GM03348 (cell line): Measurements from ENCODE around the gene HPSE2.
A peak's percentile ranks its signal among the peaks of the same experiment; 100 is the strongest.

Experiments
- DNase-seq: peaks from one replicate; pipeline ENCODE4 v3.0.0; 2012; ENCODE audit warnings: low spot score

HPSE2 gene

DNA sequence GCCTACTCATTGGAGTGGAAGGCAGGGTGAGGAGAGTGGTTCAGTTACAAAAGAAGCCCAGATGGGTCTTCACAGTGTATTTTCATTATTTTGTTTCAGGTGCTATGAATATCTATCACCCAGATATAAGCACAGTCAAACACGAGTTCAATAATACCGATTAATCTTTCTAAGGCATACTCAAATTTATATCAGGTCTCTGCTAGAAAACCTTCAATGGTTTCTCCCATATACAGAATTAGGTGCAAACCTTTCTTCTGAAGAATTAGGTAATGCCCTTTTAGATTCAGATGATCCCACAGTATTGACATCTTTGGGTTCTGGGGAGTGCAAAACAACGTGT lies 774.2 kb downstream of the HPSE2 start:
- no peak for DNase-seq

DNA sequence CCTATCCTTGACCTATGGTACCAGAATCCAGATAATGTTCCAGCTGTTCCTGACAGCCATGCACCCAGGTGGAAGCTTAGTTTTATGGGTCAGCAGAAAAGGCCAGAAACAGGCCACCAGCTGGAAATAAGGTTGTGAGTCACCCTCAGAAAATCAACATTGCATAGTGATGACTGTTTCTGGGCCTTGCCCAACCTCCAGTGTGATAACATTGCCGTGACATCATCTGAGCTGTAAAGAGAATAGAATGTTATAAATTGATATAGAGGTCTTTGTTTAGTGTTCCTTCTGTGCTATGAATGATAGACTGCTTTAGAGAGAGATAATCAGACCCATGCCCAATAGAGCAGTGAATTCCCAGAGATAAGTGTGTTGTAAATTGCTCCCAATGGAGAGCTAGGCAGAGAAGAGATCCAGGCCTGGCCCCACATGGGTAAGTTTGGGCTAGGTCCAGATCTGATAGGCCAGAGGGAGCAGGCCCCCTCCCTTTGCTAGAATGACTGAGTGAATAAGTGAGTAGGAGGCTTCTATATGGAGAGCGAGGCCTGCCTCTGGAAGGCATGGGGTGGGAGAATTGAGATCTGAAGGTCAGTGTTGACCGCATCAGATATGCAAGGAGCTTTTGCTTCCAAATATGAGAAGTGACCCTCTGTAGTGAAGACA lies 774.7 kb downstream of the HPSE2 start:
- DNase-seq = peak; percentile 86

DNA sequence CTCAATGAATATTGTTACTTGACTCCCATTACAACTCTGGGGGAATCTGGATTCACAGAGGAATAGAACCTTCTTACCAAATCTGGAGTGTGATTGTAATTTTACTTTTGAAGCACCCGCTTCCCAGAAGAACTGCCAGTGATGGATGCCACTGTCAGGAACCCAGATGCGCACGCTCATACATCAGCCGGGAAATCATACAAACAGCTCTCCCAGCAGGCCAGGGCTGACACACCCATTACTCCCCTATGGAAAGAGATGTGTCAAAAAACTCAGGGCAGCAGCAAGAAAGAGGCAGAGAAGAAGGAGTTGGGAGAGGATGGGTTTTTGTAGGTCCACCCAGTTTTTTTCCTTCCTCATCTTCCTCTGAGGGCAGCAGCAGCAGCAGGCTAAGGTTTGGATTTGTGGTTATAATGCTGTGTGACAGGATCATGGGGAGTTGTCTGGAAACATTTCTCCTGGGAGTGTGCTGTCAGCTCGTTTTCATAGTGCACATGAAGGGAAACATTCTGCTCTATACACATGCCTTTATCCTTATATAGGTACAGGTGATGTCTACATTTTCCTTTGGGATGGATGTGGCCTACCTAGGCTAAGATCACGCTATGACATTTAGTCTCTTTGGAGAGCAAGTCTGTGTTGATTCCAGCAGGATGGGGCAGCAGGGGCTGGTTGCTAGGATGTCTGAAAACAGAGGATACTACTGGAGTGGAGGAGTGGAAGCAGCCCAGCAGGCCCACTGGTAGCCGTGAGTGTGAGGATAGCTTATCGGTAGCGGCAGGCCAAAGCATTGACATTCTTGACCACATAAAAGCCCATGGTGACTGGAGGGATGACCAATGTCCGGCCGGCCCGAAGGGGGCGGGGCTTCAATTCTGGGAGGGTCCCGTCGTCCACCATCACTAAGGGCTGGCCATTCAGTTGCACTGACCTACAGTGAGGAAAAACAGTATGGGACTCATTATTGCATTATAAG lies 776.6 kb downstream of the HPSE2 start:
- DNase-seq = no peak

GRCh38 chr10:98457721-98458120 lies 777.9 kb downstream of the HPSE2 start:
- DNase-seq = no peak

DNA sequence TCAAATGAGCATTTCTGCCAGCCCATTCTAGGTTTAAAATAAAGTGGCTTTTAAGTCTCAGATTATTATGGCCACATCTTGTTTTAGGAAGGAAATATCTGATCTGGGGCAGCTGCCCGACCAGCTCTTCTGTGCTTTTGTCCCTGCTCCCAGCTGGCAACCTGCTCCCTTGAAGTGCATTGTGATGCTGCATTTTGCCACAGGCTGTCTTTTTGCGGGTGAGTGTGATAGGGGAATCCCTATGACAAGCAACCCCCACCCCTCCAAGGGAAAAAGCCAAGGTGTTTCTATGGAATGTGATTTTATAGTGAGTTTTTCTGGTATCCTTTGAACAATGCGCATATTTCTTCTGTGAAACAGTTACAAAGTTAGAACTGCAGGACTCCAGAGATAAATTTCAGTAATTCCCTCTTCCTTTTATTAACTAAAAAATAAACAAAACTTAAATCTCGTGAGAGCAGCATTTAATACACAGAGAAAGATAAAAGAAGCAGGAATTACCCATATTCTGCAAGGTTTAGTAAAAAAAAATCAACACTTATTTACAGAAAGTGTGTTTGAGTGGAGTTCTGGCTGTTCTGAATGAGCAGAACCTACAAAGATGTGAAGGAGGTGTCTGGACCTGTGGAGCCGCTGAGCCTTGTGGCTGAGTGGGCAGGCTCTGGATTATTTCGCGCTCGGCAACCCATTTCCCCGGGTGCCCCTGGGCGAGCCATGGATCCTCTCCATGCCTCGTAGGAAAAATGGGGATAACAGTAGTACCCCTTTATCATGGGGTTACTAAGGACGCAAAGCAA lies 778.8 kb downstream of the HPSE2 start:
- DNase-seq = no peak

DNA sequence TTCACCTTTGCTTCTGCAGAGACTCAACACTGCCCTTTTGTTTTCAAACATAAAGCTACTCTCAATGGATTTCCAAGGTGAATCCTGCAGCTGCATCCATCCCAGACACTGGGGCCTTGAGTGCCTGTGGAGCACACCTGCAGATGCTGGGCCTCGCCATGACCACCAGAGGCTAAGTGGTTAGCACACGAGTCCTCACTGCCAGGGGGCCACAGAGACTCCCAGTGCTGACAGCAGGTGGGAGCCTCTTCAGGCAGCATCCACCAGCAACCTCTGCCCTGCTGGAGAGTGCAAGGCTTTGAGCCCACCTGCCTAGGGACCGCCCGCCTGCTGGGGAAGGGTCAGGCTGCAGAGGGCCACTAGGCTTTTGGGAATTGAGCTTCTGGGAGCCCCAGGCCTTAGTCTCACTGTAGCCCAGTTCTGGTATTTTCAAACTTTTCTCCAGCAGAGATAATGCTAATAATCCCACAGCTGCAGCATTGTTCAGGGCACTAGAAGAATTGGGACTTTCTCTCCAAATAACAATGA lies 779.5 kb downstream of the HPSE2 start:
- DNase-seq = no peak

- no peak for DNase-seq
Observed at GRCh38 chr10:98453729-98454128, 781.9 kb downstream of the HPSE2 start.

GRCh38 chr10:98450618-98451017 lies 785.0 kb downstream of the HPSE2 start:
- DNase-seq = no peak

GRCh38 chr10:98449287-98449686 lies 786.4 kb downstream of the HPSE2 start:
- DNase-seq = no peak

- DNase-seq = peak; percentile 97
Observed at GRCh38 chr10:98446661-98447221, 788.9 kb downstream of the HPSE2 start, which contains the start of gene HPS1. TSS of gene HPS1 (minus strand) at chr10:98446935. CDS start at chr10:98443240, 3,695 bp downstream.

DNA sequence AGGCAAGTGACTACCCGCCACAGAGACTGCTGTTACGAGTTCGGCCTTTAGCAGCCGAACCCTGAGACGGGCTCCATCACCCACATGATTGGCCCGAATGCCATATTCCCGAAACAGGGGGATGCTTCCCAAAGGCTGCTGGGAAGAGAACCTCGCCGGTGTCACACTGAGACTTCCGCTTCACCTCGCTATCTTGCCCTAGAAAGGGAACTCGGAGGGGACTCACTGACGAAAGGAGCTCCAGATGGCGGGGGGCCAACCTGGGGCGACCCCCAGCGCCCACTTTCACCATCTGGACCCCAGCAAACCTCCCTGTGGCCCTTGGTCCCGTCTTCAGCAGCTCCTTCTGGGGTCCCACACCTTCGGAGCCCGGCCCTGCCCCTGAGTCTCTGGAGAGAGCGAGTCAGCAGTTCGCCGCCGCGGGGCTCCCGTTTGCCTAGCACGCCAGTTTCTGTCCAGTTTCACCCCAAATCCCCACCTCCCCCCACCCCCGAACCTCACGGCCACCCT lies 789.4 kb downstream of the HPSE2 start:
- peak; percentile 67 for DNase-seq

- DNase-seq = no peak
Observed at GRCh38 chr10:98445200-98445812, 790.3 kb downstream of the HPSE2 start.

DNA sequence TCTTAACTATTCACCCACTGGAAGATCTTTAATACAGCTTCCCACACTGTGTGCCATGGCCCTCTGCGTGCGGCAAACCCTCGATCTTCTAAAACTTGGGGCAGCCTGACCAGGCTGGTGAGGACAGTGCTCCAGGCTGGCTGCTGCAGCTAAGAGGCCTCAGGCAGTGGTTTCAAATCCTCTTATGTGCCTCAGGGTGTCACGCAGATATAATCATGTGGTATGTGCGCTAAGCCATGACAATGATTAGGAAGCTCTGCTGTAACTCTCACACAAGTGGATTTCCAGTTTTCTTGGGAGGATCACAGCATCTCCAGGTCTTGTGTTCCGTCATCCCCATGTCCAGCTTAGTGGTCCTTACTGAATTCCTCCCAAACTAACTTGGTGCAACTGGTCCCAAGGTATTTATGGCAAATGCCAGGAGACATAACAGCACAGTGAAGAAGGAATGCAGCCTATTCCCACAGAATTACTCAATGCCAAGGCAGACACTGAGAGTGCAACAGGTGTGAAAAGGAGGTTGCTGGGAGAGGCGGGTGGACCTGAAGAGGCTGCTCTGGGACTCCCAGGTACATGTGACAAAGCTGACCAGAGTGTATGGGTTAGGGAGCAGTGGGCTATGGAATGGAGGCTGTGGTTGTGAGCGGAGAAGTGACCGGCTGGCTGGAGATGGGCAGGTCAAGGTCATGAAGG lies 791.2 kb downstream of the HPSE2 start:
- DNase-seq = no peak

DNA sequence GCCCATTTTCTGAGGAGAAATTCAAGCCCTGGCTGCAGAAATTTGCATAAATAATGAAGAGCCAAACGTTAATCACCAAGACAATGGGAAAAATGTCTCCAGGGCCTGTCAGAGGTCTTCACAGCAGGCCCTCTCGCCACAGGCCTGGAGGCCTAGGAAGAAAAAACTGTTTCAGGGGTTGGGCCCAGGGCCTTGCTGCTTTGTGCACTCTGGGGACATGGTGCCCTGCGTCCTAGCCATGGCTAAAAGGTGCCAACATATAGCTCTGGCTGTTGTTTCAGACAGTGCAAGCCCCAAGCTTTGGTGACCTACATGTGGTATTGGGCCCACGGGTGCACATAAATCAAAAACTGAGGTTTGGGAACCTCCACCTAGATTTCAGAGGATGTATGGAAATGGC lies 796.9 kb downstream of the HPSE2 start:
- DNase-seq = no peak

GRCh38 chr10:98436704-98437103 lies 798.9 kb downstream of the HPSE2 start:
- no peak for DNase-seq

DNA sequence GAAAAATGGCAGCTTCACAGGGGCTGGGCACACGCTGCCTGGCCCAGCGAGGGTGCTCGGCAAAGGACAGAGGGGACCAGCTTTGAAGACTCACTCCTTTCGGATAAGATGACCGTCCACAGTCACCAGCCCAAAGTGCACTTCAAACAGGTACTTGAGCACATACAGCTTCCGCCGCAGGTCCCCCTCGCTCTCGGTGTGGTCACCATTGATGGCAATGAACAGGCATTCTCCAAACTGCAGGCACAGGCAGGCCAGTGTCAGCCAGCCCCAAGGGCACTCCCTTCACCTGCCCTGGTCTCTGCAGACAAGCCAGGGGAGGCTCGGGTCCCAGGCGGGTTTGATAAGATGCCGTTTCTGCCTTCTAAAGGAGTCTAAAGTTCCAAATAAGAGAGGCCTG lies 800.5 kb downstream of the HPSE2 start:
- DNase-seq = no peak

DNA sequence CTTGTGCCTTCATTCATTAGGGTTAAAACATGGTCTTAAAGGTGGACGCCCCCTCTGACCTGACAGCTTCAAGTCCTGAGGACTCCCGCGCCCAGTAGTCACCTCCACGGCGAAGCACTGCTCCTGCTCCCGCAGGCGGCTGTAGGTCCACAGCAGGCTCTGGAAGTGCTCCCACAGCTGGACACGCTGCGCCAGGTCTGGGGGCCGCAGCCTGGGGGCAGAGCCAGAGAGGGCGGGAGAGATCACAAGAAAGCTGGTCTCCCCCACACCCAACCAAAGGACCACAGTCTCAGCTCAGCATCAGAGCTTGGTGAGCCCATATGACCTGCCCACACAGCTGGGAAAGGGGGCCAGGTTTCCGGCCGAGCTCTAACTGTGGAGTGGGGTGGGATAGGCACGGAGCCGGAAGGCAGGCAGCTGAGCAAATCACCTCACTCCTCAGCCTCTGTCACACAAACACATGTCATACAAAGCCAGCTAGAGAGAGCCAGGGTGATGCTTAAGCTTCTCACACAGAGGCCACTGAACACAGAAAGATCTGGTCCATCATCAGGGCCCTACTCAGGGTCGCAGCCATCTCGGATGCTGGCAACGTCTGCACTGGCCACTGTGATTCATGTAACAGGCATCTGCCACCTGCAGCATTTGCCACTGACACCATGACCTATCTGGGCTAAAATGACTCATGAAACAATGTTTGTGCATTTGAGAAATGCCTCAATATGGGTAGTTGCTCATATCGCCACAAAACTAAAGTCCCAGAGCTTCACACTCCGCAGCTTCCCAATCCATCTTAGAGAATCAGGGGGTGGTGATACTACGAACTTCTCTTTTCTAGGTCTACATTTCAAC lies 801.5 kb downstream of the HPSE2 start:
- no peak for DNase-seq

GRCh38 chr10:98433371-98433770 lies 802.3 kb downstream of the HPSE2 start:
- no peak for DNase-seq

DNA sequence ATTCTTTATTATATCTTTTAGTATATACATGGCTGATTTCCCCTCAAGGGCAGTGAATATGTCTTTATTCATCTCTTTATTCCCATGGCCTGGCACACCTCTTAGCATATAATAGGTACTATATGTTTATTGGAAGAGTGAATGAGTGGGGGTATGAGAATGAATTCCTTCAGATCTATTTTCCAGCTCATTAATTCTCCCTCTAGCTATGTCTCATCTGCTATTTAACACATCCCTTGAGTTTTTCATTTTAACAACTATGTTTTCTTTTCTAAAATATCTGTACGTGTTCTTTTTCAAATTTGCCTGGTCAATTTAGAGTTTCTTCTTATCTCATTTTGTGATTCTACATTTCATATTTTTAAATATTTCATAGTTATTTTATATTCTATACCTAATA lies 803.3 kb downstream of the HPSE2 start:
- DNase-seq = no peak

DNA sequence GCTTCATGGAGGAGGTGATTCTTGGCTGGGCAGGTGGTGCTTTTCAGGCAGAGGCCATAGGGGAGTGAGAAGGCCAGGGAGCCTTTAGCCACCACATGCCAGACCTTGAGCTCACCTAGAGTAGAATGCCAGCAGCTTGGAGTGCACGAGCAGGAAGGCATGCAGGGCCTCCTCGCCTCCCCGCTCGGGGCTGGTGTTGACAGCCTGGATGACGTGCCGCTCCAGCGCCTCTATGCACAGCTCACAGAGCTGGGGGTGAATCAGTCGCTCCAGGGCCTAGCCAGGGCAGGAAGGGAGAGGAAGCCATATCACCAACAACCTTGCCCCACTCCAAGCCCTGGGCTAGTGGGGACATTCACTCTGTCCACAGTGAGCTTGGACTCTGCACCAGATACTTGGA lies 804.6 kb downstream of the HPSE2 start:
- no peak for DNase-seq
